Fibroblast of skin of scalp (primary cell): ENCODE data around the gene FAM83B.
A peak's percentile ranks its signal among the peaks of the same experiment; 100 is the strongest.
"Not testable (repeated sequence)": the region's sequence is repeated elsewhere in the genome, so short reads cannot be mapped to it uniquely, and the experiment has no call there.

ENCODE experiments used
- DNase-seq: peaks from one replicate; pipeline ENCODE4 v3.0.0-alpha.2; 2013

The FAM83B gene

DNA sequence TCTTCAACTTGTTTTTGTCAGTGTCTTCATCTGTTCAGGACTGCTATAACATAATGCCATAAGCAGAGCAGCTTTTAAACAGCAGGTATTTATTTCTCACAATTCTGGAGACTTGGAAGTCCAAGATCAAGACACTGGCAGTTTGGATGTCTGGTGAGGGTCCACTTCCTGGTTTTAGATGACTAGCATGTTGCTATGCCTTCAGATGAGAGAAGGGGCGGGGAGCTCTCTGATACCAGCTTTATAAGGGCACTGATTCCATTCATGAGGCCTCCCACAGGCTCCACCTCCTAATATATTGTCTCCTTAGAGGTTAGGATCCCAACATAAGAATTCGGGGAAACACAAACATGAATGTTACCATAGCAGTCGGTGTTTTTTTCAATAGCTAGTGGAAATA lies 52.9 kb downstream of the FAM83B start:
- DNase-seq = no peak

DNA sequence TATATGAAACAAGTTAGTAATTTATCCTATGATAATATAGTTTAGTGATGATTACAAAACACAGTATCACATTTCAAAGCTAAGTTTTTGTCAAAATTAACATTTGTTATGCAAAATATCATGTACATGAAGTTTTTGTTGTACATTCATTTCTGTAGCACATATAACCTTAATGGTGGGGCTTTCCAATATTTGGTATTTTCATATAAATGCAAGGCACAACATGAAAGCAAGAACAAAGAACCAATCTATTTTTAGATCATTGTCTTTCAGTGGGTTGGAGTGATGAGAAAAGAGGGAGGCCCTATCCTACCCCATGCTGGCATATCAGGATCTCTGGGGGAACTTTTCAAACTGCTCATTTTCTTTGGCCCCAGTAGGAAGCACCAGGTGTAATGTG lies 53.4 kb downstream of the FAM83B start:
- no peak for DNase-seq

- DNase-seq = no peak
Measured at GRCh38 chr6:54900666-54901065, 54.1 kb downstream of the FAM83B start.

GRCh38 chr6:54903884-54904283 lies 57.3 kb downstream of the FAM83B start:
- DNase-seq = no peak

GRCh38 chr6:54907355-54907754 lies 60.8 kb downstream of the FAM83B start:
- no peak for DNase-seq

DNA sequence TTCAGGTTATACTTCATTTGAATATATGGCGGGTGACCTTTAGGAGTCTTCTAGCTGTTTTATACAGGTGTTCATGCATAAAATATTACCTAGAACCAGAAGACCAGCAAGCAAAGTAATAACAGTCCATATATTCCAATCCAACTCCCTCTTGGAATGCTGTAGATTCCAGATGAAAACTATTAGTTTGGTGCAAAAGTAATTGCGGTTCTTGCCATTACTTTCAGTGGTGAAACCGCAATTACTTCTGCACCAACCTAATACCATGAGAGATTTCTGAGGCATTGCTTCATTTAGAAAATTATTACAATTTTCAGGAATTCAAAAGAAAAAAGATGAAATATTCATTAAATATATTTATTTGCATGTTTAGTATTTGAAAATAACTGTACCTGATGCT lies 62.6 kb downstream of the FAM83B start:
- DNase-seq = no peak

DNA sequence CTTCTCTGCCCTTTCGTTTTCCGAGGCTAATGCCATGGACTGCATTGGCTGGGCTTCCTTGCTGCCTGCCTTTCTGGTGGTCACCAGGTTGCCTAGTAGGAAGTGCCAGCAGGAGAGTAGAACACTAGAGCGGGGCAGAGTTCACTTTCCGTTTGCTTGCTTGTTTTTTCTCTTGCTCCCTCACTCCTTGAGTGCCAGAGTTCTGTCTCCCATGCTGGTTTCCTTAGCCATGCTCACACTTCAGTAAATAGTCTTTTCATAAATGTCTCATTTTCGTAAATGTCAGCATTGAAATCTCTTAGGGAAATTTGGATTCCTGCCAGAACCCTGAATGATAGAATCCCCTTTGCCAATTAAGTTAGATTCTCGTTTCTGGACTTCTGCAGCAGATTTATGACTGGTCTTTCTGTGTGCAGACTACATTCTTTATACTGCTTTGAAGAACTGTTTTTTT lies 63.9 kb downstream of the FAM83B start:
- peak; percentile 29 for DNase-seq

DNA sequence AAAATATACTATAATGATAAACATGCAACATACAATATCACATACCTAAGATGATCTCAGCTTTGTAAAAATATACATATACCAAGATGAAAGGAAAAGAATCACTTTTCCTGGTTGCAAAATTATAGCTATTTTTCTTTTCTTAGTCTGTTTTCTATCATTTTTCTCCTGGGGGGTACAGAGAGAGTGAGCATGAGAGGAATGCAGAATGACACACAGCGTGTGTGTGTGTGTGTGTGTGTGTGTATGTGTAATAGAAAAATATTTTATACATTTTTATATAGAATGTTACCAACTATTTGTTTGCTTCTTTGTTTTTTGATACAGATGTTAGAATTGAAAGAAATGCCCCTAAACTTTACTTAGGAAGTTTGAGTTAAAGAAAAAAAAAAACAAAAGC lies 64.3 kb downstream of the FAM83B start:
- DNase-seq = peak; percentile 53

DNA sequence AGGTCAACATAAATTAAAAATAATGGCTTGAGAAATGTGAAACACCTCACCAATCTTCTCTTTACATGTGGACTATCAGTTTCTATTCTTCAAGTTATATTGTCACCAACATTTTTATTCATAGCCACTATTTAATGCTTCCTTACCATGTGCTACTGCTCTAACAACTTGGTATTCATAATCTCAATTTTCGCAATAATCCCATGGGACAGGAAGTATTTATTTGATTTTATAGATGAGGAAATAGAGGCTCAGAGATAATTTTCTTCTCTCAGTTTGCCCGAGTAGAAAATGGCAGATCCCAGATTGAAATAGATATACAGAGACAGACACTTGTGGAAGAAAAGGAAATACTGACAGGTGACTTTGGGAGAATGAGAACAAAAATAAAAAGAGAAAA lies 66.6 kb downstream of the FAM83B start:
- DNase-seq = no peak

GRCh38 chr6:54916858-54917257 lies 70.3 kb downstream of the FAM83B start:
- peak; percentile 31 for DNase-seq

GRCh38 chr6:54920628-54921027 lies 74.1 kb downstream of the FAM83B start:
- DNase-seq = peak; percentile 31

- DNase-seq = no peak
Measured at GRCh38 chr6:54921891-54922290, 75.3 kb downstream of the FAM83B start.

DNA sequence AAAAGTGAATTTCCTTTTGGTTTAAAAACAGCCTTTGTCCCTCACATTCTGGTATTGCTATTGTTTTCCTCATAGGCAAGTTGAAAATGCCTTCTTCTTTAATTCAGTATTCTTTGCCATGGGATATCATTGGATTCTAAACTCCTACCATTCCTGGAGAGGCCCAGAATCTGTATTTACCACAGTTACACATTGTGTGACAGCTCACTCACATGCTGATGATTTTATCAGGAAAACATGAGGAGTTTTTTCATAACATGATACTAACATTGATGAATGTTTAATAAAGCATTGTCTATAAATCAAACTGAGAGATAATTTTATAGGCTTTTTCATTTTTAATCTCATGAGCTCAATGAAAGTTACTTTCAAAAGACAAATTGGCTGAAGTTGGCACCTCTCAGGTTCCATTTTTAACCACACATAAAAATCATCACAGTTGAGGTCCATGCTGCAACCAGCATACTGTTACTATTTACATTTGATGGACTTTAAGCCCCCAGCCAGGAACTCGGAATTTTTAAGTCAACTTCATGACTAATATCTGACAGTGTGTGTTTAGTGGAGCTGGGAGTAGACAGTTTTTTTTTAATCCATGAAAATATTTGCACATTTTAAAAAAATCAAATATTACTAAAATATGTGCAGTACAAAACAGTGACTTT lies 82.8 kb downstream of the FAM83B start:
- DNase-seq = peak; percentile 34

- no peak for DNase-seq
Measured at GRCh38 chr6:54932622-54933021, 86.1 kb downstream of the FAM83B start.

GRCh38 chr6:54935739-54936138 lies 89.2 kb downstream of the FAM83B start:
- peak; percentile 10 for DNase-seq

DNA sequence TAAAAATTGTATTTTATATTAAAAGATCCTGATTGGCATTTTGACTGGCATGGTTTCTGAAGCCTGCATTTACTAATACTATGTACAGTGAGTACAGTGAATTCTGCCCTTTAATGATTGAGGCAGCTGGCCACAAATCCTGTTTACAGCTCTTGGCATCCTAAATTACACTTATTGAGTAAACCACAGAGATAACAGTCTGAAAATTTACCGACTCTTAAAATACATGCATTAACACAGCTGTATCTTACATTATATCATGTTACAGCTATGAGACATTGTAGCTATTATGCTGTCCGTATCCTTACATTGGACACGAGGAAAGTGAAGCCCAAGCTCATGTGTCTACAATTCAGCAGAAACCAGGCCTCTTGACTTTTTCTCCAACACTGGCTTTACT lies 90.8 kb downstream of the FAM83B start:
- no peak for DNase-seq

GRCh38 chr6:54957698-54958097 lies 111.1 kb downstream of the FAM83B start:
- no peak for DNase-seq

DNA sequence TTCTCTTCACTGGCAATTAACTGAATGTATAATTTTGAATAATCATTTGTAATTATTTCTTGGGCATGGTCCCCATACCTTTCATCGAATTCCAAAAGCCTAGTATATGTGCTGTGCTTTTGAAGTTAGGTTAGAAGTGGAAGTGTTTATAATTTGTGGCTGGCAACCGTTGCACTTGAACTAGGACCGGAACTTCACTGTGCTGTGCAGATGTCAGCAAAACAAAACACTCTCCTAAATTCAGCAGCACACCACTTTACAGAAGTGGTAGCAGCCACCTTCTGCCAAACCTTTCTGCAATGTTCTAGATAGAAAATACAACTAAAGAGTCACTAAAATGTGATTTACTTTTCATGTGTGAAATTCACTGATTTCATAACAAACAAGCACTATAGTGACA lies 111.9 kb downstream of the FAM83B start:
- DNase-seq = no peak

DNA sequence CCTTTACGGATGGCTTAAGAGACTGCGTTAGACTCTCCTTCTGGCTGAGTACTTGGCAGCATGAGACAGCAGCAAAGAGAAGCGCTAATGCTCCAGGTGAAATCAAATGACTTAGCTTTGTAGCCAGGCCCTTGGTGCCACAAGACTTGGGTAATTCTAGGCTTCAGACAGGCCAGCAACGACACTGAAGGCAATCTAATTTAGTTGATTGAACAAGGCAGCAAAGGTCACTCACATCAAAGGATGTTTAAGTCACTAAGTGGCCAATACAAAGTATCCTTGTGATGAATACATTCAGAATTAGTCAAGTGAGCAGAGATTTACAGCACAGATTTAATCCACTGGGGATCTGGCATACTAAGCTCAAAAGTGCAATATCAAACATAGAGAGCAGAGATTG lies 113.2 kb downstream of the FAM83B start:
- no peak for DNase-seq

- DNase-seq = not testable (repeated sequence)
Measured at GRCh38 chr6:54961372-54961771, 114.8 kb downstream of the FAM83B start.

DNA sequence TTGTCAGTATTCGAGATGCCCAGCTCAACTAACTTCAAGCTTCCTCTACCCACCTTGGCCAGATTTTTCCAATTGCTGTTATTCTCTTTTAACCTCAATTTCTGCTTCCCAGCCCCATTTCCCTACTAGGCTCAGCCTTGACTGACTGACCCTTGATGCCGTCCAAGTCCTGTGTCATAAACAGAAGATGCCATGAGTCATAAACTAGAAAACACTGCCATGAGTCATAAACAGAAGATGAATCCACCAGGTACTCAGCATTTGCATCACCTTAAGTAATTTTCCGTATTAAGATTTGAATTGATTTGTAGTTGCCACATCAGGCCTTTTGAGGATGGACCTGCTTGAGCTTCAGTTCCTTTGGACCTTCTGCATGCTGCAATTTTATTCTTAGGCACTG lies 123.8 kb downstream of the FAM83B start:
- DNase-seq = no peak

GRCh38 chr6:54971825-54972224 lies 125.3 kb downstream of the FAM83B start:
- DNase-seq = no peak

DNA sequence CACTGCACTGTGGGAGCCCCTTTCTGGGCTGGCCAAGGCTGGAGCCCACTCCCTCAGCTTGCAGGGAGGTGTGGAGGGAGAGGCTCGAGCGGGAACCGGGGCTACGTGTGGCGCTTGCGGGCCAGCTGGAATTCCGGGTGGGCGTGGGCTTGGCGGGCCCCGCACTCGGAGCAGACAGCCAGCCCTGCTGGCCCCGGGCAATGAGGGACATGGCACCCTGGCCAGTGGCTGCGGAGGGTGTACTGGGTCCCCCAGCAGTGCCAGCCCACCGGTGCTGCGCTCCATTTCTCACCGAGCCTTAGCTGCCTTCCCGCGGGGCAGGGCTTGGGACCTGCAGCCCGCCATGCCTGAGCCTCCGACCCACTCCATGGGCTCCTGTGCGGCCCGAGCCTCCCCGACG lies 132.6 kb downstream of the FAM83B start:
- not testable (repeated sequence) for DNase-seq

DNA sequence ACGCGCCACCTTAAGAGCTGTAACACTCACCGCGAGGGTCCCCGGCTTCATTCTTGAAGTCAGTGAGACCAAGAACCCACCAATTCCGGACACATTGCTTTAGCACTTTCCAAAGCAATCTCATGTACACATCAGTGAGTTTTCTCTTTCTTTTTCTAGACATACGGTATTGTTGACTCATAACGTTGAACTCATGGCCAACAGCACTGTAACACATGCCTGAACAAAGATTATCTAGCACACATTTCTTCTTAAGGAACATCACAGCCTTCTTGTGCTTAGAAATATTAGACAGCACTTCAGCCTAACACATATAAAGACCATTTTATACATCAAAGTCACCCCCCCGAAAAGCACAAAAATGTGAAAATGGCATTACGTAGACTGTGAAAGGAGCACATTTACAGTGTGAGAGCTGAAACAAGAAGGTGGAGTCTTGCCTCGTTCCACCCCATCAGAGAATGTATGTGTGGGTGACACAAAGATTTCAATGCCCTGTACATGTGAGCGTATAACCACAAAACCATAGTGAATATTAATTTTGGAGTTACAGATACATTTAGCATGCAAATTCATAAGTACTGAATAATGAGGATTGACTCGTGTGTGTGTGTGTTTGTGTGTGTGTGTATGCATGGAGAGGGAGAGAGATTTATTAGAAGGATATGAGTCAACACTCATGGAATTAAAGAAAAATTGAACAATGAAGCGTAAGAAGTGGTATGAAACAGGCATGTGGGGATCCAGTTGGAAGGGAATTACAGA lies 134.1 kb downstream of the FAM83B start:
- DNase-seq = peak; percentile 93

DNA sequence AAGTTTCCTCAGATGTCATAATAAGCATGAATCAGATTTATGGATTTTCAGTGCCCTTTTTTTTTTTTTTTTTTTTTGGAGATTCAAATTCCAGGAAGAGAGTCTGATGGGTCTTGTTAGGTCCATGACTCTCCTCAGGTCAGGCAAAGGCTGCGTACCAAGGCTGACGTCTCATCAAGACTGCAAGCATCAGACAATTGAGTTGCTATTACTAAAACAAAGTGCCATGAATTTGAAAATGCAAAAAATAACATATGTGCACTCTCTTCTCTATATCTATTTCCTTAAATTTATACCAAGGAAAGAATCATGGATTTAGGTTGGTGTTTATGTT lies 134.7 kb downstream of the FAM83B start:
- DNase-seq = no peak
